Measurements from ENCODE around the gene RPL35A. TPM values are rescaled to one million over a fixed set of nuclear protein-coding genes. Genes with fewer than 3 reads are reported as not detected.
"Not testable (repeated sequence)": the region's sequence is repeated elsewhere in the genome, so short reads cannot be mapped to it uniquely, and the experiment has no call there.

Gene RPL35A
- total RNA-seq, 2 donors from 2014 or later, result 683 to 726 TPM

GRCh38 chr3:197958848-197959247 is 8.9 kb downstream of the RPL35A start:
- Mint-ChIP-seq H3K27ac (peak overlapping the region; percentile 88 to 91), H3K36me3 (peaks cover 22% of the 10 kb centered on the region), H3K4me3 (peak overlapping the region; percentile 59), H3K4me1 (ENCODE audit: low read depth in 2 of 2) (peaks cover 50 to 61% of the 10 kb centered on the region in 2 donors)
- not testable (repeated sequence) for H3K9me3 Mint-ChIP-seq; DNase-seq (ENCODE audit: low spot score); ATAC-seq; H3K27me3 Mint-ChIP-seq

- no peaks in the 10 kb centered on the region for H3K9me3 Mint-ChIP-seq
- ATAC-seq, result no peak
- H3K36me3 Mint-ChIP-seq, result peaks cover 16% of the 10 kb centered on the region
- DNase-seq (ENCODE audit: low spot score), result no peak
- peaks cover 47 to 55% of the 10 kb centered on the region in 2 donors for H3K4me1 Mint-ChIP-seq (ENCODE audit: low read depth in 2 of 2)
- no peaks in the 10 kb centered on the region for H3K27me3 Mint-ChIP-seq
- peak overlapping the region; percentile 88 to 91 for H3K27ac Mint-ChIP-seq
- peak overlapping the region; percentile 86 for H3K4me3 Mint-ChIP-seq
Measured at GRCh38 chr3:197959500-197959890, 9.5 kb downstream of the RPL35A start.

- Mint-ChIP-seq H3K9me3 (no peaks in the 10 kb centered on the region), H3K27me3 (no peaks in the 10 kb centered on the region), H3K36me3 (peaks cover 10% of the 10 kb centered on the region), H3K4me1 (ENCODE audit: low read depth in 2 of 2) (peaks cover 42 to 50% of the 10 kb centered on the region in 2 donors), H3K27ac (peak within 1 kb of the TSS; percentile 88 to 91), H3K4me3 (peak within 1 kb of the TSS; percentile 86)
- ATAC-seq (peak; percentile 98 to 99), DNase-seq (ENCODE audit: low spot score) (peak; percentile 97)
Measured at GRCh38 chr3:197959891-197960693, 10.1 kb downstream of the RPL35A start, which contains the start of gene LMLN. TSS of gene LMLN (plus strand) at chr3:197960217. CDS start at chr3:197960246, 29 bp downstream.

- peaks cover 4% of the 10 kb centered on the region for H3K36me3 Mint-ChIP-seq
- DNase-seq (ENCODE audit: low spot score), result no peak
- no peaks in the 10 kb centered on the region for H3K27me3 Mint-ChIP-seq
- H3K9me3 Mint-ChIP-seq, result no peaks in the 10 kb centered on the region
- peak overlapping the region; percentile 86 for H3K4me3 Mint-ChIP-seq
- H3K27ac Mint-ChIP-seq, result peak overlapping the region; percentile 88 to 91
- peaks cover 42 to 50% of the 10 kb centered on the region in 2 donors for H3K4me1 Mint-ChIP-seq (ENCODE audit: low read depth in 2 of 2)
- no peak for ATAC-seq
Measured at GRCh38 chr3:197960694-197961581, 10.9 kb downstream of the RPL35A start.

GRCh38 chr3:197961582-197961945 is 11.6 kb downstream of the RPL35A start:
- no peaks in the 10 kb centered on the region for H3K9me3 Mint-ChIP-seq
- ATAC-seq, result peak in 1 of 2 donors; percentile 15
- peak overlapping the region; percentile 88 to 91 for H3K27ac Mint-ChIP-seq
- DNase-seq (ENCODE audit: low spot score), result no peak
- H3K4me3 Mint-ChIP-seq, result peak overlapping the region; percentile 86
- H3K4me1 Mint-ChIP-seq (ENCODE audit: low read depth in 2 of 2), result peaks cover 42 to 50% of the 10 kb centered on the region in 2 donors
- no peaks in the 10 kb centered on the region for H3K27me3 Mint-ChIP-seq
- no peaks in the 10 kb centered on the region for H3K36me3 Mint-ChIP-seq

- ATAC-seq (no peak), DNase-seq (ENCODE audit: low spot score) (no peak)
- peaks cover 8% of the 10 kb centered on the region for H3K36me3 Mint-ChIP-seq
- H3K27me3 Mint-ChIP-seq, result no peaks in the 10 kb centered on the region
- H3K4me1 Mint-ChIP-seq (ENCODE audit: low read depth in 2 of 2), result peaks cover 31 to 39% of the 10 kb centered on the region in 2 donors
- peaks cover 3% of the 10 kb centered on the region for H3K9me3 Mint-ChIP-seq
- H3K4me3 Mint-ChIP-seq, result no peak overlapping the region
- no peak overlapping the region for H3K27ac Mint-ChIP-seq
Measured at GRCh38 chr3:197963019-197963637, 13.1 kb downstream of the RPL35A start.

- H3K27me3 Mint-ChIP-seq; DNase-seq (ENCODE audit: low spot score); H3K9me3 Mint-ChIP-seq; ATAC-seq; H3K27ac Mint-ChIP-seq; H3K4me1 Mint-ChIP-seq (ENCODE audit: low read depth in 2 of 2); H3K36me3 Mint-ChIP-seq; H3K4me3 Mint-ChIP-seq: not testable (repeated sequence)
Measured at GRCh38 chr3:197967337-197967989, 17.5 kb downstream of the RPL35A start.

- Mint-ChIP-seq H3K27ac (no peak overlapping the region), H3K36me3 (peaks cover 13% of the 10 kb centered on the region), H3K27me3 (peaks cover 0 to 4% of the 10 kb centered on the region in 2 donors), H3K4me1 (ENCODE audit: low read depth in 2 of 2) (no peaks in the 10 kb centered on the region), H3K4me3 (no peak overlapping the region), H3K9me3 (peaks cover 3% of the 10 kb centered on the region)
- ATAC-seq, result no peak
- DNase-seq (ENCODE audit: low spot score), result no peak
Measured at GRCh38 chr3:197970588-197970987, 20.6 kb downstream of the RPL35A start.

GRCh38 chr3:197974016-197974415 is 24.0 kb downstream of the RPL35A start:
- ATAC-seq (no peak), DNase-seq (ENCODE audit: low spot score) (no peak)
- Mint-ChIP-seq H3K9me3 (no peaks in the 10 kb centered on the region), H3K27me3 (peaks cover 0 to 4% of the 10 kb centered on the region in 2 donors), H3K36me3 (peaks cover 5% of the 10 kb centered on the region), H3K4me1 (ENCODE audit: low read depth in 2 of 2) (no peaks in the 10 kb centered on the region), H3K4me3 (no peak overlapping the region), H3K27ac (no peak overlapping the region)

- DNase-seq (ENCODE audit: low spot score), result no peak
- Mint-ChIP-seq H3K4me3 (no peak overlapping the region), H3K4me1 (ENCODE audit: low read depth in 2 of 2) (no peaks in the 10 kb centered on the region), H3K9me3 (no peaks in the 10 kb centered on the region), H3K27ac (no peak overlapping the region), H3K27me3 (peaks cover 0 to 4% of the 10 kb centered on the region in 2 donors), H3K36me3 (peaks cover 5% of the 10 kb centered on the region)
- ATAC-seq, result no peak
Measured at GRCh38 chr3:197975311-197975710, 25.3 kb downstream of the RPL35A start.

GRCh38 chr3:197983076-197983475 is 33.1 kb downstream of the RPL35A start:
- H3K27ac Mint-ChIP-seq, result no peak overlapping the region

GRCh38 chr3:197989651-197990050 is 39.7 kb downstream of the RPL35A start:
- DNase-seq (ENCODE audit: low spot score), result no peak
- Mint-ChIP-seq H3K27me3 (no peaks in the 10 kb centered on the region), H3K9me3 (no peaks in the 10 kb centered on the region), H3K4me1 (ENCODE audit: low read depth in 2 of 2) (no peaks in the 10 kb centered on the region), H3K27ac (no peak overlapping the region), H3K4me3 (no peak overlapping the region), H3K36me3 (no peaks in the 10 kb centered on the region)
- no peak for ATAC-seq

More at GRCh38 chr3:197983076-197983475, 33.1 kb downstream of the RPL35A start:
- H3K27me3 Mint-ChIP-seq, result no peaks in the 10 kb centered on the region
- DNase-seq (ENCODE audit: low spot score), result no peak
- no peak overlapping the region for H3K4me3 Mint-ChIP-seq
- no peak for ATAC-seq
- no peaks in the 10 kb centered on the region for H3K36me3 Mint-ChIP-seq
- no peaks in the 10 kb centered on the region for H3K4me1 Mint-ChIP-seq (ENCODE audit: low read depth in 2 of 2)
- no peaks in the 10 kb centered on the region for H3K9me3 Mint-ChIP-seq

GRCh38 chr3:197994736-197995135 is 44.7 kb downstream of the RPL35A start:
- ATAC-seq, result no peak

More at GRCh38 chr3:197994736-197995135, 44.7 kb downstream of the RPL35A start:
- H3K4me3 Mint-ChIP-seq, result no peak overlapping the region
- H3K4me1 Mint-ChIP-seq (ENCODE audit: low read depth in 2 of 2), result no peaks in the 10 kb centered on the region
- H3K9me3 Mint-ChIP-seq, result no peaks in the 10 kb centered on the region
- DNase-seq (ENCODE audit: low spot score), result no peak
- peaks cover 4% of the 10 kb centered on the region for H3K36me3 Mint-ChIP-seq
- H3K27ac Mint-ChIP-seq, result no peak overlapping the region
- no peaks in the 10 kb centered on the region for H3K27me3 Mint-ChIP-seq
